NCI-H1436 (cell line): ENCODE data around the gene IL21R.
"Not testable (repeated sequence)": the region's sequence is repeated elsewhere in the genome, so short reads cannot be mapped to it uniquely, and the experiment has no call there.

Source experiments
- DNase-seq: peaks from one replicate; lab custom pipeline; 2025; lab: John Stamatoyannopoulos, UW

IL21R gene

DNA sequence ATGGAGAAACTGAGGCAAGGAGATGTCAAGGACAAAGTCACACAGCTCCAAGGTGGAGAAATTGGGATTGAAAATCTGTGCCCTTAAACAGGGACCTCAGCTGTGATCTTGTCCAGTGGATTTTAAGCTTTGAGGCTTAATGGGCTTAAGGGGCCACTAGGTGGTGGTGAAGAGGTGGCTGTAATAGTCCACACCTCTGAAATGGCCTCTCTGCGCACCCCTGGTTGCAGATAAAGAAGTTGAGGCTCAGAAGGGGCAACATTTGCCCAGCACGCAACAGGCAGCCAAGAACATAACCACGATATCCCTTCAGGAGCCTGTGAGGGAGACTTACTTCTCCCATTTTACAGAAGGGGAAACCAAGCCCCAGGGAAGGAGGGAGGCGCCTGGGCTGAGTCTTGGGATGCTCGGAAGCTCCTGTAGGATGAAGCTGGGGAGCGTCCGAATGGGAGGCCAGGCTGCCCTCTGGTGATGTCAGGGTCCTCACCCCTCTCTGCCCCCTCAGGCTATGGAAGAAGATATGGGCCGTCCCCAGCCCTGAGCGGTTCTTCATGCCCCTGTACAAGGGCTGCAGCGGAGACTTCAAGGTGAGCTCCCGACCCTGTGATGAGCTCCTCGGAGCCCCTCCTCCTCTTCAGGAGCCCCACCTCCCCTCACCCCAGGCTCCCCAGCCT is 43.7 kb downstream of the IL21R start:
- no peak for DNase-seq

DNA sequence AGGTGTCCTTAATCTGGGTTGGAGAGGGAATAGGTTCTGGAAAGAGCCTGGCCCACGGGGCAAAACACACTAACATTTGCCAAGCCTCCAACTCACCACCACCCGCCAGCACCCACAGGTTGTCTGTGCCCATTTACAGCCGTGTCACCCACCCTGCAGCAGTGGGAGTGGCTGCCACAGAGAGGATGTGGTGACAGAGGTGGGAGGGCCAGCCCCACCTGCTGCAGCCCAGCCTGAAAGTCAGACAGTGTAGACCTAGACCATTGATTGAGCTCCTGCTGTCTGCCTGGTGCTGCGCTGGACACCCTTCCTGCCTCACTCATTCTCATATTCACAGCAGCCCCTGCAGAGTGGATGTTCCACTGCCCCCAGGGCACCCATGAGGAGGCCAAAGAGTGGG is 44.7 kb downstream of the IL21R start:
- no peak for DNase-seq

DNA sequence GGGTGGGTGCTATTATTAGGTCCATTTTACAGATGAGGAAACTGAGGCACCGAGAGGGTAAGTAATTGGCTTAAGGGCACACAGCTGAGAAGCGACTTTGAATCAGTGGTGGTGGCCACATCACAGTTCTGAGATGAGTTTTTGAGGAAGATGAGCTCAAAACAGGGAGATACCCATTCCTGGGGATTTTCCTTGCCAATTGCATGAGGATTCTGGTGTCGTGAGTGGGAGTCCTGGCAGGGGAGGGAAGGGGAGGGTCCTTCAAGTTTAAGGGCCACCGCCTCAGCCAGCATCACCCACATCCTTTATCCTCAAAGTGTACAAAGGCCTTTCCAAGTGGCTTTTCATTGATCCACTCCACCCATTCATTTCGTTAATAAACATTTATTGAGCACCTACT is 45.3 kb downstream of the IL21R start:
- no peak for DNase-seq

DNA sequence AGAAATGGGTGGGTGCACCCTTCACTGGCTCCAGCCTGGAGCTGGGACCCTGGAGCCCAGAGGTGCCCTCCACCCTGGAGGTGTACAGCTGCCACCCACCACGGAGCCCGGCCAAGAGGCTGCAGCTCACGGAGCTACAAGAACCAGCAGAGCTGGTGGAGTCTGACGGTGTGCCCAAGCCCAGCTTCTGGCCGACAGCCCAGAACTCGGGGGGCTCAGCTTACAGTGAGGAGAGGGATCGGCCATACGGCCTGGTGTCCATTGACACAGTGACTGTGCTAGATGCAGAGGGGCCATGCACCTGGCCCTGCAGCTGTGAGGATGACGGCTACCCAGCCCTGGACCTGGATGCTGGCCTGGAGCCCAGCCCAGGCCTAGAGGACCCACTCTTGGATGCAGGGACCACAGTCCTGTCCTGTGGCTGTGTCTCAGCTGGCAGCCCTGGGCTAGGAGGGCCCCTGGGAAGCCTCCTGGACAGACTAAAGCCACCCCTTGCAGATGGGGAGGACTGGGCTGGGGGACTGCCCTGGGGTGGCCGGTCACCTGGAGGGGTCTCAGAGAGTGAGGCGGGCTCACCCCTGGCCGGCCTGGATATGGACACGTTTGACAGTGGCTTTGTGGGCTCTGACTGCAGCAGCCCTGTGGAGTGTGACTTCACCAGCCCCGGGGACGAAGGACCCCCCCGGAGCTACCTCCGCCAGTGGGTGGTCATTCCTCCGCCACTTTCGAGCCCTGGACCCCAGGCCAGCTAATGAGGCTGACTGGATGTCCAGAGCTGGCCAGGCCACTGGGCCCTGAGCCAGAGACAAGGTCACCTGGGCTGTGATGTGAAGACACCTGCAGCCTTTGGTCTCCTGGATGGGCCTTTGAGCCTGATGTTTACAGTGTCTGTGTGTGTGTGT is 46.8 kb downstream of the IL21R start:
- DNase-seq = no peak

DNA sequence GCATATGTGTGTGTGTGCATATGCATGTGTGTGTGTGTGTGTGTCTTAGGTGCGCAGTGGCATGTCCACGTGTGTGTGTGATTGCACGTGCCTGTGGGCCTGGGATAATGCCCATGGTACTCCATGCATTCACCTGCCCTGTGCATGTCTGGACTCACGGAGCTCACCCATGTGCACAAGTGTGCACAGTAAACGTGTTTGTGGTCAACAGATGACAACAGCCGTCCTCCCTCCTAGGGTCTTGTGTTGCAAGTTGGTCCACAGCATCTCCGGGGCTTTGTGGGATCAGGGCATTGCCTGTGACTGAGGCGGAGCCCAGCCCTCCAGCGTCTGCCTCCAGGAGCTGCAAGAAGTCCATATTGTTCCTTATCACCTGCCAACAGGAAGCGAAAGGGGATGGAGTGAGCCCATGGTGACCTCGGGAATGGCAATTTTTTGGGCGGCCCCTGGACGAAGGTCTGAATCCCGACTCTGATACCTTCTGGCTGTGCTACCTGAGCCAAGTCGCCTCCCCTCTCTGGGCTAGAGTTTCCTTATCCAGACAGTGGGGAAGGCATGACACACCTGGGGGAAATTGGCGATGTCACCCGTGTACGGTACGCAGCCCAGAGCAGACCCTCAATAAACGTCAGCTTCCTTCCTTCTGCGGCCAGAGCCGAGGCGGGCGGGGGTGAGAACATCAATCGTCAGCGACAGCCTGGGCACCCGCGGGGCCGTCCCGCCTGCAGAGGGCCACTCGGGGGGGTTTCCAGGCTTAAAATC is 47.6 kb downstream of the IL21R start:
- DNase-seq = no peak

DNA sequence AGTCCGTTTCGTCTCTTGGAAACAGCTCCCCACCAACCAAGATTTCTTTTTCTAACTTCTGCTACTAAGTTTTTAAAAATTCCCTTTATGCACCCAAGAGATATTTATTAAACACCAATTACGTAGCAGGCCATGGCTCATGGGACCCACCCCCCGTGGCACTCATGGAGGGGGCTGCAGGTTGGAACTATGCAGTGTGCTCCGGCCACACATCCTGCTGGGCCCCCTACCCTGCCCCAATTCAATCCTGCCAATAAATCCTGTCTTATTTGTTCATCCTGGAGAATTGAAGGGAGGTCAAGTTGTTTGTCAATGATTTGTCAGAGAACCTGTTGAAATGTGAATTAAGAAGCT is 48.2 kb downstream of the IL21R start:
- DNase-seq = no peak

DNA sequence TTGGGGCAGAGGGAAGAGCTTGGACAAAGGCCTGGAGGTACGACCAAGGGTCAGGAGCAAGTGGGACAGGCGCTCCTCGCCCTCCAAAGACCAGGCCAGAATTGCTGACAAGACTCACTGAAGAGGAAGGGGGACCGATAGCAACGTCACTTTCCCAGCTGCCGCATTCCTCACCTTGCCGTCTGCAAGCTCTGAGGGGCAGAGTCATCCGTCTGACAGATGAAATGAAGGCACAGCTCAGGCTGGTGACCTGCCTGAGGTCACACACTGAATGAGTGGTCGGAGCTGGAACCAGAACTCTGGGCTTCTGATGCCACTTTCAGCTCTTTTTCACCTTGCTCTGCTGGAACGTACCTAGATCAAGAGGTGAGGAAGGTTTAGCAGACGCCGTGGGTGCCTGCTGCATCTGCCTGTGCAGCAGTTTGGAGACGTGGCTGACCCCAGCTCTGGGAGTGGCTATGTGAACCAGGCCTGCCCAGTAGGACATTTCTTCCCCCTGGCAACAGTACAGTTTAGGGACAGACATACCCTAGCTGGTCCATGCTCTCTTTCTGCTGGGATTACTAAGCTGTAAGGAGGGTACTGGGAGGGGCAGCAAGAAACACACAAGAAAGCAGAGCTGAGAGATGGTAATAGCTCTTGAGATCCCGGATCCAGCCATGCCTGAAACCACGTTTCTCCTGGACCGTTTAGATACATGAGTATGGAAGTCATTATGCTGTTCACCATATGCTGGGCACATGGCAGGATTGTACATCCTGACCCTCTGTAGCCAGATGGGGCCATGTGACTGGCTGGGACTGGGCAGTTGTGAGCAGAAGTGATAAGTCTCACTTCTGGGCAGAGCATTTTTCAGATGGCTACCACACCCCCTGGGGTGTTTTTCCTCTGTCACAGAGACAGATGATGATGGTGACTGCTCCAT is 50.9 kb downstream of the IL21R start:
- no peak for DNase-seq

DNA sequence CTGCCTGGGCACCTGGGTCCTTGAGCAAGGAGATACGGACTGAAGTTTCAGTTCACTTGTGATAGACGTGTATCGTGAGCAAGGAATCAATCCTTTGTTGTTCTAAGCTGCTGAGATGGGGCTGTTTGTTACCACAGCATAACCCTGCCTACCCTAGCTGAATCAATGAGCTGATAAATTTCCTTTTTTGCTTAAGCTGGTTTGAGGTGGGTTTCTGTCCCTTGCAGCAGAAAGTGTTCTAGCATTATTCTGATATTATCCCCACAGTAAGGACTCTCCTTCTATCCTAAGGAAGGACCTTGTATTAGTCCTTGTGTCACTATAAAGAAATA is 51.5 kb downstream of the IL21R start:
- DNase-seq = no peak

DNA sequence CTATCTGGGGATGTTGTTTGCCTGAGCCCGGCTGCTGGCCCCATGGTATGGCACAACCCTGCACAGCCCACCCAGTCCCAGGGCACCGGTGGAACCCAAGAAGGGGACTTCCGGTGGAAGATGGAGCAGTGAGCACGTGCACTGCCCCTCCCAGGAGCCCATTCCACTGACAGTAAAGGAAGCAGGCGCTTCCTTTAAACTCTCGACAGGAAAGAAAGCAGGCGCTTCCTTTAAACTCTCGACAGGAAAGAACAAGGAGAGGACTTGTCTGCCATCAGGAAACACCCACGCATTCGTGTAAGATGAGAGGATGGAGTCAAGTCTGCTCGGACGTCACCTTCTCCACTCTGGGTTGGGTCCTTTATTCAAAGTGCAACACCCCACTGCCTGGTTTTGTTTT is 53.7 kb downstream of the IL21R start:
- DNase-seq = no peak

DNA sequence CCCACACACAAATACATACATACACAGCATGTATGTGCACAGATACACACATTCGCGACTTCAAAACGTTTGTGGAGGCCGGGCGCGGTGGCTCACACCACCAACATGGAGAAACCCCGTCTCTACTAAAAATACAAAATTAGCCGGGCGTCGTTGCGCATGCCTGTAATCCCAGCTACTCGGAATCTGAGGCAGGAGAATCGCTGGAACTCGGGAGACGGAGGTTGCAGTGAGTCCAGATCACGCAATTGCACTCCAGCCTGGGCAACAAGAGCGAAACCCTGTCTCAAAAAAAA is 55.6 kb downstream of the IL21R start:
- DNase-seq = not testable (repeated sequence)

DNA sequence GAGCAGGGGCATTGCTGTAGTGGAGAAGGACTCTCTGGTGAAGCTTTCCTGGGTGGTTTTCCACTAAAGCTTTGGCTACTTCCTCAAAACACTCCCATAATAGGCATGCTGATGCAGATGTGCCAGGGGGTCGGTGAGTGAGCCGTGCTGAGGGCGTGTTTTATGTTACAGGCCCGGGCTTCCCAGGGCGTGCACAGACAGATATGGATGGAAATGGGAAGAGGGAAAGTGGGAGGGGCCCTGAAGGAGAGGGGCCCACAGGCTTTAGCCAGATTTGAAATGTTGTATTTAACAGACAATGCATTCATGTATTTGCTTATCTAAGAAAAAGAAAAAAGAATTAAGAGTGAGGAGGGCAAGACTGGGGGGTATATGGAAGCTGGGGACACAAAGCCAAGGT is 56.3 kb downstream of the IL21R start:
- DNase-seq = no peak

DNA sequence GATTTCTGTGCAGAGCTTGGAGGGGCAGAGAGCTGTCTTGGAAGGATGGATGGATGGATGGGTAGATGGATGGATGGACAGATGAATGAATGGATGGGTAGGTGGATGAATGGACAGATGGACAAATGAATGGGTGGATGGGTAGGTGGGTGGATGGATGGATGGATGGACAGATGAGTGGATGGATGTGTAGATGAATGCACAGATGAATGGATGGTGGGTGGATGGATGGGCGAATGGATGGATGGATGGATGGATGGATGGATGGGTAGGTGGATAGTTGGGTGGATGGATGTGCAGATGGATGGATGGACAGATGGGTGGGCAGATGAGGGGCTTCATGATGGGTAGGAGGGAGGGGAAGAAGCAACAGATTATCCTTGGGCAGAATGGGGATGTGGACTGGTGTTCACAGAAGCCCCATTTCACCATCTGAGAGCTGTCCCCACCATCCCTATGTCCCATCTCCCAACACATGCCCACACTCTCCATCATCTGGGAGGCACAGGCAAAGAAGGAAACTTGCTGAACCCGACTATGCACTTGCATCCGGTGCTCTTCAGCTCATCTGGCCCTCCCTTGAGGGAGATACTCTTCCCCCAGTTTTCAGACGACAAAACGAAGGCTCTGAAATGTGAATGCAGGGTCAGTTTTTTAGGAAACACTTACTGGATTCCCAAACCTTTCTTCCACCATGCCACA is 57.2 kb downstream of the IL21R start:
- DNase-seq = no peak

DNA sequence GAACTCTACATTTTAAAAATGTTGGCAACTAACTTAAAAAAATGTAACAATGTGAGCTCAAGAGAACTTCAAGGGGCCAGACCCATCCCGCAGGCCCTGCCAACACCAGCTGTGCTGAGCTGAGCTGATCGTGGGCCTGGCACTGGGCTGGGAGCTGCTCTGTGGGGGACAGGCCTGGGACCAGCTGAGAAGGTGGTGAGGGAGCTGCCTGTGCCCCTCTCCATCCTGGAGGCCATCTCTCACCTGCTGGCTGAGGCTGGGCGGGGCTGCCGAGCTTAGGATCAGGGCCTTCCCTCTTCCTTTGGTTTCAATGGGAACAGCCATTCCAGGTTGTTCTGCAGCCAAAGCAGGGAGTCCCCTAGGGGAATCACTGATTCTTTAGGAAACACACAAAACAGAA is 58.2 kb downstream of the IL21R start:
- DNase-seq = no peak

DNA sequence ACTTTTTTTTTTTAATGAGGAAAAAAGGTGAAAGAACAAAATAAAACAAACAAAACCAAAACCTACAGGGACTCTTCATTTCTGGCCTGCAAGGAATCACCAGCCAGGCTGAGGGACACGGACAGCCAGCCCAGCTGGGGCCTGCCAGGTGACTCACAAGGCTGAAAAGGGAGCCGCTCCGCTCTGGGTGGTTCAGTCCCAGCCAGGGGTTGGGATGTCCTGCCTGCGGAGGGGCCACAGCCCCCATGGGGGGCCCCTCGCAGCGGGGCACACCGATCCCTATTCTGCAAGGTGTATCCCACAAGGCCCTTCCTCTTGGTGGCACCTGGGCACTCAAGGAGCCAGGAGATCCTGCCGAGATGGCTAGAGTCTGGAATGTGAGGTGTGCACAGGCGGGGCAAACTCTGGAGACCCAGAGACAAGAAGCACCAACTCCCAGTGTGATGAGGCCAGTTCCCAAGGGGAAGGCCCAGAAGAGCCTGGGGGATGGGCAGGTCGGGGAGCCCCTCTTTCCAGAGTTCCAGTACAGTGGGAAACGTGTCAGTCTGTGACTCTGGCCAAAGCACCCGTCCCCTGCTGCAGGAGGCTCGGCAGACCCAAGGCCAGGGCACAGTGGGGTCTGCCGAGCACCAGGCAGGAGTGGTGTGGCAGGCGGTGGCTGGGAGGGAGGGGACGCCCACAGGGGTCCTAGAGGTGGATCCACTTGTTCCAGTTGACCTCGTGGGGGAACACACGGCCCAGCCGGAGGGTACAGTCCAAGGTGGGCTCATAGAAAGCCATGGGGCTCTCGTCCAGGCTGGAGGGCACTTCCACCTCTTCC is 58.9 kb downstream of the IL21R start:
- DNase-seq = no peak

DNA sequence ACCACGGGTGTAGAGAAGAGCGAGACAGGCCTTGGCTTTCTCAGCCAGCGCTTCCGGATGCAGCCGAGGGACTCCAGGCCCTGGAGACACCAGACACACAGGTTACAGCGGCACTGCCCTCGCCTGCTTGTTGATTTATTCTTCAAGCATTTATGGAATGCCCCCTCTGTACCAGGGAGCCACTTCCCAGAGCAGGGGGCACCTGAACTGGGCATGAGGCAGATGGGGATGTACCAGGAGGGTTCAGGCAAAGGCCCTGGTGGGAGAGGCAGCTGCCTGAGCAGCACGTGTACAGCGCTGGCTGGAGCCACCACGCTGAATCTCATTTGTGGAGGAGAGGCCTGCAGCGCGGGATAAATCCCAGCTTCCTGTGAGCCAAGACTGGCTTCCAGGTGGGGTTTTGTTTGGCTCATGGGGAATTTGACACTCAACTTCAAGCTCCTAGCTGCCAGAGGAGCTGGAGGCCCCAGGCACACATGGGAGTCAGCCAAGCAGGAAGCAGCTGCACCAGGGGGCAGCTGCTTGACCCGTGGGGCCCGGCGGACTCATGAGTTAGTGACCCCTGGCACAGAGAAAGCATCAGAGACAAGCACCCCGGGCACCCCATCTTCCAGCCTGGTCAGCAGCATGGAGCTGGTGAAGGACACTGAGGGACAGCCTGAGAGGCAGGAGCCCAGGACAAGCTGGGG is 59.7 kb downstream of the IL21R start:
- no peak for DNase-seq

DNA sequence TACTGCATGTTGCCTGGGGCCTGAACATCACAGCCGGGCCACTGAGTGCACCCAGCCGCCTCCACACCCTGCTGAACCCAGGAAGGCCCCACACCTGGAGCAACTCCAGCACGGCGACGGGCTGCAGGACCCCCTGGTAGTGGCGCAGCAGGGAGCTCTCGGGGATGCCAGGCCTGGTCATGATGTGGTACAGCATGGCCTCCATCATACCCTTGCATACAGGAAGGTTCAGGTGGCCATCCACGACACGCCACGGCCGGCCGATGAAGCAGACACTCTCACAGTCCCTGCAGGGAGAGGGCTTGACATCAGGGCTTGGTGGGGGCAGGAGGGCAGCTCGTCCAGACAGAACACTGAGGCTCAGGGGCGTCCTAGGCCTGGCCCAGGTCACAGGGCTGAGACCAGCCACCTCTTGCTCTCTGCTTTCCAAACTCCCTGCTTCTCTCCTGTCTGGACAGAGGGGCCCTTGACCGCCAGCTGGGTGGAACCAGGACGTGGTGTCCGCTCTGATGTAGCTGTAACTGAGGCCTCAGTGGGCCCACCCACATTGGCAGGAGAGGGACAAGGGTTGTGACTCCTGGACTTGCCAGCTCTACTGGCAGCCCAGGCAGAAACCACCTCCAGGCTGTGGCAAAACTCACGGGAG is 60.3 kb downstream of the IL21R start:
- DNase-seq = no peak

DNA sequence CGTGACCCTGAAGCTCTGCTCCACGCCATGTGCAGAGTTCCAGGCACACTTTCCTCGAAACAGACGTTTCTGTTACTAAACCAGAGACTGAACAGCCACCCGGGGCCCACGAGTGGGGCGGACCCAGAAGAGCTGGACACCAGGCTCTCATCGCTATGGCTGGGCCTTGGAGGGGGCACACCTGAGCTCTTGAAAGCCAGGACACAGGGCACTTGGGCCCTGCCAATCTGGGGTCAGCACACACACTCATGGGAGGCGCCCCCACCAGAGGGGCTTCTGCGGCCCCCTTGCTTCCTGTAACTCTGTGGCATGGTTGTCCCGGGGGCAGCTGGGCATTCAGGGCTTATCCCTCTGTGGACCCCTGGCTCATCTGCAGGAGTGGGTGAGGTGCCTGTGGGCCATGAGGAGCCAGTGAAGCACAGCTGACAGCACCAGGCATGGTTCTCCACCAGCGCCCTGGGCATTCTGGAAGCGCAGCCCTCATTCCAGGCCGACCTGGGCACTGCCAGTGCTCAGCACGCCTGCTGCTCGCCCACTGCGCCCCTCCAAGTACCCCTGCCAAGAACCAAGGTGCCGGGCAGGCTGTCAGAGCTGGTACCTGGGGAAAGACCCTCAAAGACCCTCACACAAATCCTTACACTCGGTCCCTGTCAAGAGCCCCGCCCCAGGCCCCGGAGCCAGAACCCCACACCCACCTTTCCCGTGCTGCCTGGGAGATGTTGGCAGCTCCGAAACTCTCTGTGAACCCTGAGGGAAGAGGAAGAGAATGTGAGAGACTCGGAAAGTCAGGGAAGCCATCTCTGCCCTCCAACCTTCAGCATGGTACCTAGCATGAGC is 61.1 kb downstream of the IL21R start:
- DNase-seq = no peak

DNA sequence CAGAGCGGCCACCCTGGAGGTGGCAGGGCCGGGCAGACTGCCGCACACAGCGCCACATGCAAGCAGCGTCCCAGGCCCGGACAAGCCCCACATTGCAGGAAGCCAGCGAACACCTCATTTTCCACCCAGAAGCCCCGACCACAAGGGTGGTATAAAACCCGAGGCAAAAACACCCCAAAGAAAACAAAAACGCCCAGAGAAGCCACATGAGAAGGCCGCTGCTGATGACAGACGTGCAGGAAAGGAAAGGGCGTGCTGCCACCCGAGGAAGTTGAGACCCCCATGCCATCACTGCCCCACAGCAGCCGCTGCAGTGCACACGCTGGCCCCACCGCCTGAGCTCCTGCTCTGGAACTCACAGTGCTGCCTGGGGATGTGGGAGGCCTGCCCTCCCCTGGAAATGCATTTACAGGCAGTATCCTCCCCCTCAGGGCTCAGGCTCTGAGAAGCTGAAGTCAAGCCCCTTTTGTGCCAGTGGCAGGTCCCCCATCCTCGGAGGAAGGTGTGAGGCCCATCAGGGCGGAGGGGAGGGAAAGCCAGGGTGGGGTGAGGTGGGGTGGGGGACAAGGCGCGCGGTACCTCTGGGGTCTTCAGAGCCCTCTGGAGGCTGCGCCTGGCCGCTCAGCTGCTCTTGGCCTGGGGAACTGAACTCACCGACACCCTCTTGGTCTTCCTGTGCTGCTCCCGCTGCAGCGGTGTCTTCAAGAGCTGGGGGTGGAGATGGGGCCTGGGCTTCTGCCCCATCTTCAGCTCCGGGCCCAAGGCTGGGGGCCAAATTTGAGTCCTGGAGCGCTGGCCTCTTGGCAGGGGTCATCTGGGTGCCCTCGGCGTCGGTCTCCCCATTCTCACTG is 62.0 kb downstream of the IL21R start:
- no peak for DNase-seq
